ENCODE measurements around the gene HTR1A.

HTR1A gene

GRCh38 chr5:63953217-63953616 is 9.0 kb downstream of the HTR1A start:
- DNase-seq (ENCODE audit: low read depth) = no peak
- TF ChIP-seq CTCF (IDR thresholded peaks at IDR 0.05; ENCODE audit: insufficient read depth, low read depth, low read length, missing control alignments) = no peak
- H3K4me3 ChIP-seq (ENCODE audit: low read depth, low read length) = no peak overlapping the region

GRCh38 chr5:63935103-63935502 is 27.1 kb downstream of the HTR1A start:
- DNase-seq (ENCODE audit: low read depth) = no peak
- H3K4me3 ChIP-seq (ENCODE audit: low read depth, low read length) = no peak overlapping the region
- no peak for TF ChIP-seq CTCF (IDR thresholded peaks at IDR 0.05; ENCODE audit: insufficient read depth, low read depth, low read length, missing control alignments)

- TF ChIP-seq CTCF (IDR thresholded peaks at IDR 0.05; ENCODE audit: insufficient read depth, low read depth, low read length, missing control alignments) = no peak
- no peak for DNase-seq (ENCODE audit: low read depth)
- H3K4me3 ChIP-seq (ENCODE audit: low read depth, low read length) = no peak overlapping the region
These were observed 30.4 kb downstream of the HTR1A start for GRCh38 chr5:63931836-63932235.

GRCh38 chr5:63928451-63928850 is 33.8 kb downstream of the HTR1A start:
- TF ChIP-seq CTCF (IDR thresholded peaks at IDR 0.05; ENCODE audit: insufficient read depth, low read depth, low read length, missing control alignments) = no peak
- H3K4me3 ChIP-seq (ENCODE audit: low read depth, low read length) = no peak overlapping the region
- DNase-seq (ENCODE audit: low read depth) = no peak

GRCh38 chr5:63923914-63924313 is 38.3 kb downstream of the HTR1A start:
- TF ChIP-seq CTCF (IDR thresholded peaks at IDR 0.05; ENCODE audit: insufficient read depth, low read depth, low read length, missing control alignments) = no peak
- no peak for DNase-seq (ENCODE audit: low read depth)
- H3K4me3 ChIP-seq (ENCODE audit: low read depth, low read length) = no peak overlapping the region

GRCh38 chr5:63919763-63920478 is 42.3 kb downstream of the HTR1A start:
- no peak overlapping the region for H3K4me3 ChIP-seq (ENCODE audit: low read depth, low read length)
- no peak for TF ChIP-seq CTCF (IDR thresholded peaks at IDR 0.05; ENCODE audit: insufficient read depth, low read depth, low read length, missing control alignments)
- no peak for DNase-seq (ENCODE audit: low read depth)

GRCh38 chr5:63916786-63917185 is 45.5 kb downstream of the HTR1A start:
- no peak overlapping the region for H3K4me3 ChIP-seq (ENCODE audit: low read depth, low read length)
- no peak for DNase-seq (ENCODE audit: low read depth)
- no peak for TF ChIP-seq CTCF (IDR thresholded peaks at IDR 0.05; ENCODE audit: insufficient read depth, low read depth, low read length, missing control alignments)
